CD4-positive, alpha-beta T cell treated with Interleukin-17A for 1 hour (primary cell): ENCODE measurements around the gene TEX28.
"Not testable (repeated sequence)": the region's sequence is repeated elsewhere in the genome, so short reads cannot be mapped to it uniquely, and the experiment has no call there.

Experiments
- DNase-seq: peaks from one replicate; pipeline ENCODE4 v3.0.0-alpha.2; 2020

Gene TEX28

GRCh38 chrX:154294791-154295574 is at the start of gene TEX28:
TEX28 (minus strand) TSS chrX:154295124; CDS start chrX:154292117, 3,007 bp downstream.
- DNase-seq: no peak

- not testable (repeated sequence) for DNase-seq
These were observed 48.7 kb upstream of the TEX28 start for GRCh38 chrX:154343620-154344019.

GRCh38 chrX:154343063-154343462 is 48.1 kb upstream of the TEX28 start:
- not testable (repeated sequence) for DNase-seq

- not testable (repeated sequence) for DNase-seq
These were observed 46.7 kb upstream of the TEX28 start for GRCh38 chrX:154341399-154342298.

GRCh38 chrX:154334496-154334895 is 39.6 kb upstream of the TEX28 start:
- DNase-seq: no peak

GRCh38 chrX:154333837-154334271 is 38.9 kb upstream of the TEX28 start:
- DNase-seq: no peak

GRCh38 chrX:154333116-154333515 is 38.2 kb upstream of the TEX28 start:
- no peak for DNase-seq

GRCh38 chrX:154332561-154332960 is 37.6 kb upstream of the TEX28 start:
- no peak for DNase-seq

GRCh38 chrX:154329294-154329693 is 34.4 kb upstream of the TEX28 start:
- no peak for DNase-seq

GRCh38 chrX:154328646-154329045 is 33.7 kb upstream of the TEX28 start:
- no peak for DNase-seq

GRCh38 chrX:154327038-154327820 is 32.3 kb upstream of the TEX28 start:
- peak; percentile 60 for DNase-seq

- DNase-seq: no peak
These were observed 30.6 kb upstream of the TEX28 start for GRCh38 chrX:154325541-154325940.

- DNase-seq: no peak
These were observed 28.6 kb upstream of the TEX28 start for GRCh38 chrX:154323537-154323936.

GRCh38 chrX:154322890-154323289 is 28.0 kb upstream of the TEX28 start:
- DNase-seq: no peak

- peak; percentile 26 for DNase-seq
These were observed 26.7 kb upstream of the TEX28 start for GRCh38 chrX:154321594-154321993.

GRCh38 chrX:154321152-154321551 is 26.2 kb upstream of the TEX28 start:
- no peak for DNase-seq

GRCh38 chrX:154320406-154320805 is 25.5 kb upstream of the TEX28 start:
- DNase-seq: no peak

- peak; percentile 26 for DNase-seq
These were observed 22.6 kb upstream of the TEX28 start for GRCh38 chrX:154317391-154317995.

- DNase-seq: no peak
These were observed 20.5 kb upstream of the TEX28 start for GRCh38 chrX:154315416-154315815.

- peak; percentile 33 for DNase-seq
These were observed 18.2 kb upstream of the TEX28 start for GRCh38 chrX:154313147-154313546.

- no peak for DNase-seq
These were observed 17.2 kb upstream of the TEX28 start for GRCh38 chrX:154312116-154312515.
